Spleen (tissue), 11 donors: ENCODE measurements around the gene BCKDK. TPM values are rescaled to one million over a fixed set of nuclear protein-coding genes. Genes with fewer than 3 reads are reported as not detected.

ENCODE experiments used
- DNase-seq: peaks from one replicate; pipeline ENCODE4 v3.0.0-alpha.2; 2020
- H3K27ac ChIP-seq, 8 donors: fragments of 200-600 bp; sonication (generic) in 7 of 8; 1 replicate in 4 of 8; 2 replicates in 4 of 8; pipeline versions ENCODE4 v1.5.0 to v1.8.0; 2016 to 2021; ENCODE audit warnings: inconsistent platforms in 4 of 8, mild to moderate bottlenecking in 4 of 8, moderate library complexity in 1 of 8
- H3K27me3 ChIP-seq, 7 donors: fragments of 200-600 bp; sonication (generic) in 6 of 7; replicated peaks in 1 of 7; 1 replicate in 4 of 7; 2 replicates in 3 of 7; pipeline versions ENCODE4 v1.5.0 to v1.8.0; 2016 to 2021; ENCODE audit warnings: inconsistent platforms in 3 of 7, mild to moderate bottlenecking in 1 of 7
- H3K36me3 ChIP-seq, 6 donors: fragments of 200-600 bp; sonication (generic) in 5 of 6; 1 replicate in 4 of 6; 2 replicates in 2 of 6; pipeline versions ENCODE4 v1.5.0 to v1.8.0; 2016 to 2021; ENCODE audit warnings: inconsistent platforms in 2 of 6
- H3K4me1 ChIP-seq, 6 donors: fragments of 200-600 bp; sonication (generic) in 5 of 6; 1 replicate in 3 of 6; 2 replicates in 3 of 6; pipeline versions ENCODE4 v1.5.0 to v1.8.0; 2016 to 2021; ENCODE audit warnings: inconsistent platforms in 3 of 6
- H3K4me3 ChIP-seq, 8 donors: fragments of 200-600 bp; sonication (generic) in 7 of 8; 1 replicate in 4 of 8; 2 replicates in 4 of 8; pipeline versions ENCODE4 v1.5.0 to v1.8.0; 2016 to 2021; ENCODE audit warnings: inconsistent platforms in 4 of 8, mild to moderate bottlenecking in 4 of 8, moderate library complexity in 2 of 8
- H3K9me3 ChIP-seq, 8 donors: fragments of 200-600 bp; sonication (generic) in 7 of 8; 1 replicate in 4 of 8; 2 replicates in 4 of 8; pipeline versions ENCODE4 v1.5.0 to v1.8.0; 2016 to 2021; ENCODE audit warnings: inconsistent platforms in 4 of 8
- CTCF ChIP-seq, 11 experiments: fragments of 200-600 bp in 7 of 11; fragments of 450-650 bp in 4 of 11; sonication (generic) in 4 of 11; IDR thresholded peaks in 8 of 11; conservative IDR thresholded peaks in 3 of 11; 1 replicate in 7 of 11; 2 replicates in 4 of 11; pipeline versions ENCODE4 v1.4.0 to v1.8.0; 2016 to 2021; ENCODE audit warnings: antibody characterized with exemption in 11 of 11, inconsistent platforms in 4 of 11, mild to moderate bottlenecking in 1 of 11
- POLR2A ChIP-seq, 3 donors: fragments of 450-650 bp; IDR thresholded peaks; one replicate each; pipeline ENCODE4 v1.5.1; 2017; ENCODE audit warnings: antibody characterized with exemption in 3 of 3, mild to moderate bottlenecking in 1 of 3
- POLR2AphosphoS5 ChIP-seq, 3 donors: sonication (generic); formaldehyde crosslinking; IDR thresholded peaks; one replicate each; pipeline ENCODE4 v1.5.1; 2017; ENCODE audit warnings: antibody characterized with exemption in 3 of 3
- WGBS, 5 donors: extraction: QIAGEN DNeasy Blood & Tissue Kit in 3 of 5; methylation state at CpG; one replicate each; pipeline versions ENCODE4 v1.1.5 to v1.1.7; 2013 to 2018; 5-methylcytosine and 5-hydroxymethylcytosine counted together
- intact Hi-C: fragments of 100-400 bp; cut with DNase I; formaldehyde crosslinking; loops from one replicate; pipeline ENCODE4 v1.15.0; 2023; ENCODE audit warnings: low total_unique reads
- polyA plus RNA-seq, 3 donors: library from polyadenylated mRNA; stranded (reverse); fragments of 200-250 nt; gene quantifications; one replicate each; pipeline ENCODE4 v1.2.1, GENCODE V29; 2013
- total RNA-seq, 7 donors: library from RNA; depleted of rRNA in 3 of 7; stranded (reverse); fragments of >200 nt in 3 of 7; fragmentation: NEBNext Ultra II Directional in 4 of 7; extraction: Animal tissue kit (Norgen Biotek cat#: 25700) in 4 of 7; gene quantifications; one replicate each; pipeline versions ENCODE4 v1.1.0 to v1.2.1, GENCODE V29; 2016 to 2021
- donor health status: healthy with polysubstance abuse.
- donor health status: DM: no; HTN: no; CAD: no; lungs with moderate emphysema.
- donor health status: DM: no; HTN: no; CAD: no.
- donor health status: Bipolar disorder and iron deficiency.
- donor health status: healthy.
- donor health status: DM: no; HTN: no; CAD: no.
- donor health status: DM: yes; HTN: yes; CAD: no.

BCKDK gene
- total and polyA plus RNA-seq, 10 donors: 15.0 to 55.7 (median 39.0) TPM

DNA sequence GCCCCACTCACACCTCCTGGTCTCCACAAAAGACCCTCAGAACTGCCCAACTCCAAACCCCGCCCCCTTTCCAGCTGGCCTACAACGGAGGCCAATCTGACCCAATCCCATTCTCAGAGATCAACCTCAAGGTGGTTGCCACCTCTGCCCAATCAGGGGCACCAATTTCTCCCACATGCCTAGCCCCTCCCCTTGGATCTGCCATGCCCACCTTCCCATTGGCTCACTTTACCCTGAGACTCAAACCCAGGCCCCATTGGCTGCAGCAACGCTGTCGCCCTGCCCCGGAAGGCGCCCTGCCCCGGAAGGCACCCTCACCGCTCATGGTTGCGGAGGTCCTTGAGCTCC is 44.7 kb upstream of the BCKDK start:
- intact Hi-C loops: no loop called here
- DNase-seq: no peak
- TF ChIP-seq CTCF (IDR thresholded peaks at IDR 0.05 in 8 of 11, conservative IDR thresholded peaks at IDR 0.05 in 3 of 11) (no peak), POLR2A (IDR thresholded peaks at IDR 0.05) (no peak), POLR2AphosphoS5 (IDR thresholded peaks at IDR 0.05) (no peak)
- Histone ChIP-seq H3K27me3 (no peaks in the 10 kb centered on the region), H3K4me3 (peak overlapping the region in 1 of 8 donors; percentile 50), H3K36me3 (peaks cover 0 to 55% (median 27%) of the 10 kb centered on the region in 6 donors), H3K27ac (peak overlapping the region in 5 of 8 donors; percentile 28 to 68 (median 63)), H3K9me3 (no peaks in the 10 kb centered on the region), H3K4me1 (peaks cover 0 to 61% (median 23%) of the 10 kb centered on the region in 6 donors)
- WGBS, 5 donors: 94 to 97% (median 96%) methylated on average over 9 of the region's 9 CpGs

- Histone ChIP-seq H3K27ac (peak overlapping the region in 5 of 8 donors; percentile 28 to 68 (median 63)), H3K4me3 (peak overlapping the region in 2 of 8 donors; percentile 7 to 50), H3K4me1 (peaks cover 0 to 61% (median 23%) of the 10 kb centered on the region in 6 donors), H3K27me3 (no peaks in the 10 kb centered on the region), H3K9me3 (no peaks in the 10 kb centered on the region), H3K36me3 (peaks cover 0 to 51% (median 27%) of the 10 kb centered on the region in 6 donors)
- TF ChIP-seq POLR2AphosphoS5 (IDR thresholded peaks at IDR 0.05) (peak in 2 of 3 donors; percentile 30 to 70), CTCF (IDR thresholded peaks at IDR 0.05 in 8 of 11, conservative IDR thresholded peaks at IDR 0.05 in 3 of 11) (no peak)
- WGBS, 5 donors: 69 to 88% (median 75%) methylated on average over 33 to 56 of the region's 56 CpGs
- intact Hi-C loops: no loop called here
- DNase-seq: no peak
Measured at GRCh38 chr16:31063843-31064611, 44.2 kb upstream of the BCKDK start.

DNA sequence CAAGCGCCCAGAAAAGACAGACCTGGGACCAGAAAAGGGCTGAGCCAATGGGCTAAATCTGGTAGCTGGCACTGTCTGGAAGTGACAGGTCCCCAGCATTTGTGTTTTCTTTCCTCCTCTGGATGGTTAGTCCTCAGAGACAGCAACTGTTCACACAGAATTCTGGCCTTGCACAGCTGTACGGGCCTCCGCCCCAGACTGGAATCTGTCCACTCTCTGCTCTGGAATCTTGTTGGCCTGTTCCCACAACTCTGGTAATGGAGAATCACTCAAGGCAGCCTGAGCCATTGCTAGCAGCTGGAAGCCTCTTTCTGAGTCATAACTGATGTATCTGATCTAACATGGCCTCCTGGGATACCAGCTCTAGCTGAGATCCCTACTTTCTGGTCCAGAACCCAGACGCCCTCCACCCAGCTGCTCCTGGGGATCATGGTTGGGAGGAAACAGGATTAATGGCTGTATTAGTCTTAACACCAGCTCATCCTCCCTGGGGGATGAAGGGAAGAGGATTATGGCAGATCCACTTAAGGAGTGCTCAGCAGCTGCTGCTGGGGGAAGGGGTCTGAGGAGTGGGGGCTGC is 43.2 kb upstream of the BCKDK start:
- intact Hi-C loops: no loop called here
- H3K9me3 ChIP-seq: no peaks in the 10 kb centered on the region
- H3K4me1 ChIP-seq: peaks cover 0 to 61% (median 23%) of the 10 kb centered on the region in 6 donors
- H3K4me3 ChIP-seq: peak overlapping the region in 1 of 8 donors; percentile 50
- DNase-seq: no peak
- peaks cover 0 to 42% (median 27%) of the 10 kb centered on the region in 6 donors for H3K36me3 ChIP-seq
- 54 to 80% (median 74%) methylated on average over 4 of the region's 4 CpGs for WGBS, 5 donors
- peak overlapping the region in 5 of 8 donors; percentile 28 to 68 (median 63) for H3K27ac ChIP-seq
- TF ChIP-seq CTCF (IDR thresholded peaks at IDR 0.05 in 8 of 11, conservative IDR thresholded peaks at IDR 0.05 in 3 of 11) (no peak), POLR2A (IDR thresholded peaks at IDR 0.05) (no peak)
- H3K27me3 ChIP-seq: no peaks in the 10 kb centered on the region

- no peak for DNase-seq
- Histone ChIP-seq H3K4me3 (no peak overlapping the region), H3K4me1 (peaks cover 7 to 66% (median 39%) of the 10 kb centered on the region in 6 donors), H3K36me3 (peaks cover 0 to 20% (median 9%) of the 10 kb centered on the region in 6 donors), H3K27me3 (no peaks in the 10 kb centered on the region), H3K27ac (no peak overlapping the region), H3K9me3 (no peaks in the 10 kb centered on the region)
- intact Hi-C loops: no loop called here
- 88 to 96% (median 88%) methylated on average over 3 of the region's 3 CpGs for WGBS, 5 donors
- TF ChIP-seq CTCF (IDR thresholded peaks at IDR 0.05 in 8 of 11, conservative IDR thresholded peaks at IDR 0.05 in 3 of 11) (no peak), POLR2A (IDR thresholded peaks at IDR 0.05) (no peak), POLR2AphosphoS5 (IDR thresholded peaks at IDR 0.05) (no peak)
Measured at GRCh38 chr16:31067342-31067741, 40.8 kb upstream of the BCKDK start.
